ENCODE measurements around the gene SGPP1.

The SGPP1 gene

GRCh38 chr14:63770187-63770807 lies 42.4 kb upstream of the SGPP1 start:
- Histone ChIP-seq H3K27me3 (ENCODE audit: insufficient read depth, poor library complexity, severe bottlenecking) (no peaks in the 10 kb centered on the region), H3K27ac (replicated peaks) (no peak overlapping the region), H3K4me3 (replicated peaks; ENCODE audit: insufficient read depth, low read length) (no peak overlapping the region)
- peak; percentile 17 for TF ChIP-seq CTCF (IDR thresholded peaks at IDR 0.05; ENCODE audit: insufficient read depth, low read length)
- no peak for TF ChIP-seq GABPA (IDR thresholded peaks at IDR 0.05; ENCODE audit: low read depth)
- peak in 1 of 2 experiments; percentile 42 for DNase-seq (ENCODE audit: low read depth in 1 of 2, low spot score in 1 of 2)

GRCh38 chr14:63766611-63767010 lies 38.7 kb upstream of the SGPP1 start:
- TF ChIP-seq GABPA (IDR thresholded peaks at IDR 0.05; ENCODE audit: low read depth): no peak
- TF ChIP-seq CTCF (IDR thresholded peaks at IDR 0.05; ENCODE audit: insufficient read depth, low read length): no peak
- TF ChIP-seq REST (IDR thresholded peaks at IDR 0.05; ENCODE audit: insufficient replicate concordance, low read depth): no peak
- TF ChIP-seq POLR2AphosphoS5 (IDR thresholded peaks at IDR 0.05; ENCODE audit: low read depth): no peak
- TF ChIP-seq SPI1 (IDR thresholded peaks at IDR 0.05; ENCODE audit: borderline replicate concordance, low read depth): no peak
- no peak overlapping the region for H3K27ac ChIP-seq (replicated peaks)

GRCh38 chr14:63764620-63765139 lies 36.8 kb upstream of the SGPP1 start:
- Histone ChIP-seq H3K27ac (replicated peaks) (no peak overlapping the region), H3K4me3 (replicated peaks; ENCODE audit: insufficient read depth, low read length) (no peak overlapping the region), H3K27me3 (ENCODE audit: insufficient read depth, poor library complexity, severe bottlenecking) (no peaks in the 10 kb centered on the region)
- no peak for DNase-seq (ENCODE audit: low read depth in 1 of 2, low spot score in 1 of 2)
- TF ChIP-seq REST (IDR thresholded peaks at IDR 0.05; ENCODE audit: insufficient replicate concordance, low read depth) (no peak), SPI1 (IDR thresholded peaks at IDR 0.05; ENCODE audit: borderline replicate concordance, low read depth) (no peak), GABPA (IDR thresholded peaks at IDR 0.05; ENCODE audit: low read depth) (no peak), POLR2AphosphoS5 (IDR thresholded peaks at IDR 0.05; ENCODE audit: low read depth) (no peak), CTCF (IDR thresholded peaks at IDR 0.05; ENCODE audit: insufficient read depth, low read length) (no peak)

More at GRCh38 chr14:63766611-63767010, 38.7 kb upstream of the SGPP1 start:
- Histone ChIP-seq H3K4me3 (replicated peaks; ENCODE audit: insufficient read depth, low read length) (no peak overlapping the region), H3K27me3 (ENCODE audit: insufficient read depth, poor library complexity, severe bottlenecking) (no peaks in the 10 kb centered on the region)
- no peak for DNase-seq (ENCODE audit: low read depth in 1 of 2, low spot score in 1 of 2)

DNA sequence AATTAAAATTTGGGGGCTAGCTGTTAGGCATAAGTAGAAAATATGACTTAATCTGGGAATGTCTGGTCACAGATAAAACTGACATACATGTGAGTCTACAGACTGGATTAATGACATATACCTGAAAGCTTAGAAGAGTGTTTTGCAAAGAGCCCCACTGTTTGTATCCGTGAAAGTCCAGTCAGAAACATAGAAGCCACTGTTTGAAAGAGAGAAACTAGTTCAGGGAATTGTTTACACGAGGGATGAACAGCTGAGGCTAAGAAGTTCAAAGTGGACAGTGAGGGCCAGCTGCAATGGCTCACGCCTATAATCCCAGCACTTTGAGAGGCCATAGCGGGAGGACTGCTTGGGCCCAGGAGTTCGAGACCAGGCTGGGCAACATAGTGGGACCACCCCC lies 36.2 kb upstream of the SGPP1 start:
- H3K27ac ChIP-seq (replicated peaks): no peak overlapping the region
- no peak overlapping the region for H3K4me3 ChIP-seq (replicated peaks; ENCODE audit: insufficient read depth, low read length)
- TF ChIP-seq REST (IDR thresholded peaks at IDR 0.05; ENCODE audit: insufficient replicate concordance, low read depth): no peak
- no peak for TF ChIP-seq GABPA (IDR thresholded peaks at IDR 0.05; ENCODE audit: low read depth)
- TF ChIP-seq SPI1 (IDR thresholded peaks at IDR 0.05; ENCODE audit: borderline replicate concordance, low read depth): no peak
- TF ChIP-seq POLR2AphosphoS5 (IDR thresholded peaks at IDR 0.05; ENCODE audit: low read depth): no peak
- no peak for DNase-seq (ENCODE audit: low read depth in 1 of 2, low spot score in 1 of 2)
- H3K27me3 ChIP-seq (ENCODE audit: insufficient read depth, poor library complexity, severe bottlenecking): no peaks in the 10 kb centered on the region

Measured in HL-60 (cell line).